Measurements from ENCODE around the gene SYDE2.

DNA sequence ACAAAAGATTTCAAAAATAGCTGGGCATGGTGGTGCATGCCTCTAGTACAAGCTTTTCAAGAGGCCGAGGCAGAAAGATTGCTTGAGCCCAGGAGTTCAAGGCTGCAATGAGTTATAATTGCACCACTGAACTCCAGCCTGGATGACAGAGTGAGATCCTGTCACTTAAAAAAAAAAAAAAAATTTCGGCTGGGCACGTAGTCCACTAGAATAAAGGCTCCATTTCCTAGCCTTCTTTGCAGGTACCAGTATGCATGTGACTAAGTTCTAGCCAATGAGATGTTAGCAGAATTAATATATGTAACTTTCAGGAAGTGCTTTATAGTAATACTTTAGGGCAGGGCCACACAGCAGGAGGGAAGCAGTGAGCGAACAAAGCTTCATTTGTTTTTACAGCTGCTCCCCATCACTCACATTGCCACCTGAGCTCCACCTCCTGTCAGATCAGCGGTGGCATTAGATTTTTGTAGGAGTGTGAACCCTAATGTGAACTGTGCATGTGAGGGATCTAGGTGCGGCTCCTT is 28.8 kb upstream of the SYDE2 start:
- TF ChIP-seq, protein P1, sequence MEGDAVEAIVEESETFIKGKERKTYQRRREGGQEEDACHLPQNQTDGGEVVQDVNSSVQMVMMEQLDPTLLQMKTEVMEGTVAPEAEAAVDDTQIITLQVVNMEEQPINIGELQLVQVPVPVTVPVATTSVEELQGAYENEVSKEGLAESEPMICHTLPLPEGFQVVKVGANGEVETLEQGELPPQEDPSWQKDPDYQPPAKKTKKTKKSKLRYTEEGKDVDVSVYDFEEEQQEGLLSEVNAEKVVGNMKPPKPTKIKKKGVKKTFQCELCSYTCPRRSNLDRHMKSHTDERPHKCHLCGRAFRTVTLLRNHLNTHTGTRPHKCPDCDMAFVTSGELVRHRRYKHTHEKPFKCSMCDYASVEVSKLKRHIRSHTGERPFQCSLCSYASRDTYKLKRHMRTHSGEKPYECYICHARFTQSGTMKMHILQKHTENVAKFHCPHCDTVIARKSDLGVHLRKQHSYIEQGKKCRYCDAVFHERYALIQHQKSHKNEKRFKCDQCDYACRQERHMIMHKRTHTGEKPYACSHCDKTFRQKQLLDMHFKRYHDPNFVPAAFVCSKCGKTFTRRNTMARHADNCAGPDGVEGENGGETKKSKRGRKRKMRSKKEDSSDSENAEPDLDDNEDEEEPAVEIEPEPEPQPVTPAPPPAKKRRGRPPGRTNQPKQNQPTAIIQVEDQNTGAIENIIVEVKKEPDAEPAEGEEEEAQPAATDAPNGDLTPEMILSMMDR (IDR thresholded peaks at IDR 0.05), result no peak
- TF ChIP-seq ZFX (IDR thresholded peaks at IDR 0.05; ENCODE audit: borderline replicate concordance), result no peak

Data from 22Rv1 (cell line).